GM12872 (cell line): ENCODE measurements around the gene DSN1.

Experiments
- CTCF ChIP-seq: IDR thresholded peaks from 3 replicates; pipeline ENCODE4 v1.5.1; 2011; ENCODE audit warnings: low read depth, mild to moderate bottlenecking, low read length, moderate library complexity; ENCODE audit not compliant: insufficient read depth

Gene DSN1

GRCh38 chr20:36773107-36773596 lies 411 bp downstream of the DSN1 start:
- no peak for TF ChIP-seq CTCF

GRCh38 chr20:36770680-36771079 lies 2.9 kb downstream of the DSN1 start:
- TF ChIP-seq CTCF = no peak

- TF ChIP-seq CTCF = no peak
Measured at GRCh38 chr20:36768768-36769430, 4.7 kb downstream of the DSN1 start.

GRCh38 chr20:36761125-36761524 lies 12.4 kb downstream of the DSN1 start:
- no peak for TF ChIP-seq CTCF

GRCh38 chr20:36760647-36761046 lies 12.9 kb downstream of the DSN1 start:
- no peak for TF ChIP-seq CTCF

GRCh38 chr20:36758276-36758675 lies 15.3 kb downstream of the DSN1 start:
- no peak for TF ChIP-seq CTCF

- TF ChIP-seq CTCF = no peak
Measured at GRCh38 chr20:36756496-36756895, 17.1 kb downstream of the DSN1 start.
